Astrocyte (in vitro differentiated cells and primary cell): ENCODE data around the gene FGF19. TPM values are rescaled to one million over a fixed set of nuclear protein-coding genes. Genes with fewer than 3 reads are reported as not detected.

Source experiments
- DNase-seq: peaks from one replicate; pipeline ENCODE4 v3.0.0-alpha.2; 2010; ENCODE audit warnings: low read depth
- FAIRE-seq: peaks from 2 replicates; lab custom pipeline; 2011; peaks lifted over from hg19 to GRCh38; lab: Jason Lieb, UNC
- H2AFZ ChIP-seq: 2 replicates; pipeline ENCODE4 v1.6.0; 2012; ENCODE audit warnings: low read depth, low read length, inconsistent platforms
- H3K27ac ChIP-seq: 2 replicates; pipeline ENCODE4 v1.5.1; 2011; ENCODE audit warnings: low read depth, low read length, inconsistent platforms
- H3K27me3 ChIP-seq: 2 replicates; pipeline ENCODE4 v1.6.0; 2011; ENCODE audit warnings: low read length, inconsistent platforms; ENCODE audit not compliant: insufficient read depth
- H3K36me3 ChIP-seq: 2 replicates; pipeline ENCODE4 v1.5.1; 2011; ENCODE audit warnings: low read length, inconsistent platforms; ENCODE audit not compliant: insufficient read depth
- H3K4me1 ChIP-seq: 2 replicates; pipeline ENCODE4 v1.5.1; 2011; ENCODE audit warnings: low read length, inconsistent platforms; ENCODE audit not compliant: insufficient read depth
- H3K4me2 ChIP-seq: 2 replicates; pipeline ENCODE4 v1.6.0; 2012; ENCODE audit warnings: low read length, inconsistent platforms
- H3K4me3 ChIP-seq: 2 replicates; pipeline ENCODE4 v1.5.1; 2011; ENCODE audit warnings: low read depth, mild to moderate bottlenecking, low read length, inconsistent platforms; ENCODE audit not compliant: insufficient read depth
- H3K79me2 ChIP-seq: 2 replicates; pipeline ENCODE4 v1.6.0; 2012; ENCODE audit warnings: mild to moderate bottlenecking, low read length, inconsistent platforms; ENCODE audit not compliant: insufficient read depth
- H3K9ac ChIP-seq: 2 replicates; pipeline ENCODE4 v1.6.0; 2012; ENCODE audit warnings: mild to moderate bottlenecking, low read length, inconsistent platforms
- H3K9me3 ChIP-seq: 2 replicates; pipeline ENCODE4 v1.5.1; 2012; ENCODE audit warnings: low read depth, mild to moderate bottlenecking, low read length, inconsistent platforms; ENCODE audit not compliant: insufficient read depth
- H4K20me1 ChIP-seq: 2 replicates; pipeline ENCODE4 v1.6.0; 2012; ENCODE audit warnings: low read length, inconsistent platforms; ENCODE audit not compliant: insufficient read depth
- H3K27ac Mint-ChIP-seq: one replicate; pipeline ENCODE4 v1.8.0; 2021; ENCODE audit warnings: mild to moderate bottlenecking, mixed read lengths; ENCODE audit not compliant: unreplicated experiment
- H3K27me3 Mint-ChIP-seq: one replicate; pipeline ENCODE4 v1.8.0; 2021; ENCODE audit warnings: low read depth, mixed read lengths; ENCODE audit not compliant: unreplicated experiment
- H3K36me3 Mint-ChIP-seq: one replicate; pipeline ENCODE4 v1.8.0; 2021; ENCODE audit warnings: low read depth, mixed read lengths; ENCODE audit not compliant: unreplicated experiment
- H3K4me1 Mint-ChIP-seq: one replicate; pipeline ENCODE4 v1.8.0; 2021; ENCODE audit warnings: low read depth, mixed read lengths; ENCODE audit not compliant: unreplicated experiment
- H3K4me3 Mint-ChIP-seq: one replicate; pipeline ENCODE4 v1.8.0; 2021; ENCODE audit warnings: mild to moderate bottlenecking, moderate library complexity, mixed read lengths; ENCODE audit not compliant: unreplicated experiment
- H3K9me3 Mint-ChIP-seq: one replicate; pipeline ENCODE4 v1.8.0; 2021; ENCODE audit warnings: mild to moderate bottlenecking, mixed read lengths; ENCODE audit not compliant: unreplicated experiment
- EZH2 ChIP-seq: IDR thresholded peaks from 2 replicates; pipeline ENCODE4 v1.6.1; 2012; ENCODE audit warnings: mild to moderate bottlenecking, low read length, inconsistent platforms; ENCODE audit not compliant: insufficient read depth
- total RNA-seq: library from RNA; stranded (reverse); gene quantifications from 2 replicates; pipeline ENCODE4 v1.2.1, GENCODE V29; 2021
- TF ChIP-seq, protein P1 (sequence below): IDR thresholded peaks from 2 replicates; pipeline ENCODE4 v1.5.1; 2011; ENCODE audit warnings: low read depth, mild to moderate bottlenecking, inconsistent platforms, low read length, moderate library complexity; ENCODE audit not compliant: insufficient read depth

Gene FGF19
- total RNA-seq, 1 donor from 2014 or later: not detected

GRCh38 chr11:69716891-69717747, 13.3 kb upstream of the FGF19 start:
- Histone ChIP-seq H3K4me1 (no peaks in the 10 kb centered on the region), H3K4me3 (no peak overlapping the region), H3K27me3 (peaks cover 38% of the 10 kb centered on the region), H4K20me1 (no peaks in the 10 kb centered on the region), H3K9ac (no peak overlapping the region), H3K9me3 (no peaks in the 10 kb centered on the region), H3K27ac (no peak overlapping the region), H3K79me2 (no peaks in the 10 kb centered on the region), H3K4me2 (no peak overlapping the region), H3K36me3 (no peaks in the 10 kb centered on the region), H2AFZ (no peak overlapping the region)
- Mint-ChIP-seq H3K9me3 (no peaks in the 10 kb centered on the region), H3K36me3 (no peaks in the 10 kb centered on the region), H3K4me3 (no peak overlapping the region), H3K27me3 (peaks cover 52% of the 10 kb centered on the region), H3K27ac (no peak overlapping the region), H3K4me1 (no peaks in the 10 kb centered on the region)
- DNase-seq (no peak), FAIRE-seq (no peak)
- no peak for TF ChIP-seq EZH2
- TF ChIP-seq, protein P1, sequence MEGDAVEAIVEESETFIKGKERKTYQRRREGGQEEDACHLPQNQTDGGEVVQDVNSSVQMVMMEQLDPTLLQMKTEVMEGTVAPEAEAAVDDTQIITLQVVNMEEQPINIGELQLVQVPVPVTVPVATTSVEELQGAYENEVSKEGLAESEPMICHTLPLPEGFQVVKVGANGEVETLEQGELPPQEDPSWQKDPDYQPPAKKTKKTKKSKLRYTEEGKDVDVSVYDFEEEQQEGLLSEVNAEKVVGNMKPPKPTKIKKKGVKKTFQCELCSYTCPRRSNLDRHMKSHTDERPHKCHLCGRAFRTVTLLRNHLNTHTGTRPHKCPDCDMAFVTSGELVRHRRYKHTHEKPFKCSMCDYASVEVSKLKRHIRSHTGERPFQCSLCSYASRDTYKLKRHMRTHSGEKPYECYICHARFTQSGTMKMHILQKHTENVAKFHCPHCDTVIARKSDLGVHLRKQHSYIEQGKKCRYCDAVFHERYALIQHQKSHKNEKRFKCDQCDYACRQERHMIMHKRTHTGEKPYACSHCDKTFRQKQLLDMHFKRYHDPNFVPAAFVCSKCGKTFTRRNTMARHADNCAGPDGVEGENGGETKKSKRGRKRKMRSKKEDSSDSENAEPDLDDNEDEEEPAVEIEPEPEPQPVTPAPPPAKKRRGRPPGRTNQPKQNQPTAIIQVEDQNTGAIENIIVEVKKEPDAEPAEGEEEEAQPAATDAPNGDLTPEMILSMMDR: no peak

GRCh38 chr11:69716099-69716498, 12.3 kb upstream of the FGF19 start:
- no peaks in the 10 kb centered on the region for H3K4me1 ChIP-seq
- no peaks in the 10 kb centered on the region for H3K9me3 Mint-ChIP-seq
- H3K27ac ChIP-seq: no peak overlapping the region
- no peak overlapping the region for H3K4me2 ChIP-seq
- no peak overlapping the region for H3K9ac ChIP-seq
- no peak for TF ChIP-seq EZH2
- TF ChIP-seq, protein P1: no peak
- no peaks in the 10 kb centered on the region for H3K36me3 Mint-ChIP-seq
- no peak overlapping the region for H3K4me3 Mint-ChIP-seq
- no peaks in the 10 kb centered on the region for H3K36me3 ChIP-seq
- H3K27me3 ChIP-seq: peaks cover 33% of the 10 kb centered on the region
- no peak overlapping the region for H3K27ac Mint-ChIP-seq
- DNase-seq: no peak
- H2AFZ ChIP-seq: no peak overlapping the region
- no peaks in the 10 kb centered on the region for H3K4me1 Mint-ChIP-seq
- H4K20me1 ChIP-seq: no peaks in the 10 kb centered on the region
- no peaks in the 10 kb centered on the region for H3K79me2 ChIP-seq
- H3K4me3 ChIP-seq: no peak overlapping the region
- no peaks in the 10 kb centered on the region for H3K9me3 ChIP-seq
- H3K27me3 Mint-ChIP-seq: peaks cover 50% of the 10 kb centered on the region
- no peak for FAIRE-seq

DNA sequence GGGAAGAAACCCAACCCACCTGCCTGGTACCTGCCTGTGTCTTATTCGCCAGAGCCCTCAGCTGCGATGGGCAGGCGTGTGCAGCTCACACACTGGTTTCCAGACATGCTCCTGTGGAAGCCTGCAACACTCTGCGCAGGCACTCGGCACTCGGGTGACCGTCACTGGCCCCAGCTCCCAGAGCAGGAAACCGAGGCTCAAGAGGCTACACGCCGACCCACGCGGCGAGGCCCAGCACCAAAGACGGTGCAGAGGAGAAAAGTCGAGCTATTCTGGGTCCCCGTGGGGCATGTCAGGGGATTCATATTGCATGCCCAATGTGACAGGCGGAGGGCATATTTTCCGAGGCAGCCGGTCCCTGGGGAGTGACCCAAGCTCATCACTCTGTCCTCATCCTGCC, 11.6 kb upstream of the FGF19 start:
- FAIRE-seq: no peak
- no peak for TF ChIP-seq EZH2
- TF ChIP-seq, protein P1: no peak
- no peaks in the 10 kb centered on the region for H3K4me1 Mint-ChIP-seq

More for the DNA sequence above, 11.6 kb upstream of the FGF19 start:
- no peak overlapping the region for H3K9ac ChIP-seq
- no peaks in the 10 kb centered on the region for H4K20me1 ChIP-seq
- no peaks in the 10 kb centered on the region for H3K36me3 ChIP-seq
- no peaks in the 10 kb centered on the region for H3K9me3 ChIP-seq
- Mint-ChIP-seq H3K27ac (no peak overlapping the region), H3K36me3 (no peaks in the 10 kb centered on the region), H3K27me3 (peaks cover 46% of the 10 kb centered on the region), H3K4me3 (no peak overlapping the region), H3K9me3 (no peaks in the 10 kb centered on the region)
- H3K4me3 ChIP-seq: no peak overlapping the region
- no peak for DNase-seq
- H3K4me2 ChIP-seq: no peak overlapping the region
- H3K79me2 ChIP-seq: no peaks in the 10 kb centered on the region
- no peaks in the 10 kb centered on the region for H3K4me1 ChIP-seq
- H2AFZ ChIP-seq: no peak overlapping the region
- H3K27ac ChIP-seq: no peak overlapping the region
- H3K27me3 ChIP-seq: peaks cover 31% of the 10 kb centered on the region
